Psoas muscle (tissue), 8 donors: Measurements from ENCODE around the gene FGFR2. TPM values are rescaled to one million over a fixed set of nuclear protein-coding genes. Genes with fewer than 3 reads are reported as not detected.

ENCODE experiments used
- ATAC-seq, 4 donors: fragments of 200-7000 bp; cut with Tn5 transposase; one replicate each; pipeline ENCODE4 v1.9.1; 2020; ENCODE audit warnings: moderate library complexity in 3 of 4, mild to moderate bottlenecking in 2 of 4
- DNase-seq, 2 donors: peaks; one replicate each; pipeline ENCODE4 v3.0.0-alpha.2; 2020
- H3K27ac ChIP-seq: fragments of 200-600 bp; one replicate; pipeline ENCODE4 v1.8.0; 2022
- H3K27me3 ChIP-seq, 3 donors: fragments of 200-600 bp in 1 of 3; one replicate each; pipeline versions ENCODE4 v1.6.1 to v1.8.0; 2013 to 2022; ENCODE audit warnings: low read length in 2 of 3, mild to moderate bottlenecking in 2 of 3, moderate library complexity in 1 of 3; ENCODE audit not compliant: insufficient read depth in 3 of 3
- H3K36me3 ChIP-seq, 2 donors: fragments of 200-600 bp in 1 of 2; one replicate each; pipeline versions ENCODE4 v1.6.1 to v1.8.0; 2013 to 2022; ENCODE audit warnings: low read depth in 1 of 2, mild to moderate bottlenecking in 1 of 2, moderate library complexity in 1 of 2; ENCODE audit not compliant: insufficient read depth in 1 of 2
- H3K4me1 ChIP-seq: fragments of 200-600 bp; one replicate; pipeline ENCODE4 v1.8.0; 2022
- H3K4me3 ChIP-seq: fragments of 200-600 bp; one replicate; pipeline ENCODE4 v1.8.0; 2022; ENCODE audit warnings: mild to moderate bottlenecking
- H3K9me3 ChIP-seq: fragments of 200-600 bp; one replicate; pipeline ENCODE4 v1.8.0; 2022
- CTCF ChIP-seq: fragments of 200-600 bp; IDR thresholded peaks from one replicate; pipeline ENCODE4 v1.8.0; 2022; ENCODE audit warnings: antibody characterized with exemption
- WGBS, 3 donors: extraction: QIAGEN DNeasy Blood & Tissue Kit; methylation state at CpG; one replicate each; pipeline versions ENCODE4 v1.1.6 to v1.1.7; 2013; 5-methylcytosine and 5-hydroxymethylcytosine counted together
- intact Hi-C, 2 donors: fragments of 100-400 bp; cut with DNase I; formaldehyde crosslinking; loops; one replicate each; pipeline versions ENCODE4 v1.11.0 to v1.14.2; 2022
- polyA plus RNA-seq, 3 donors: library from polyadenylated mRNA; stranded (reverse); fragments of 200-250 nt; gene quantifications; one replicate each; pipeline ENCODE4 v1.2.3, GENCODE V29; 2013
- total RNA-seq, 4 donors: library from RNA; stranded (reverse); fragmentation: NEBNext Ultra II Directional in 2 of 4; extraction: Animal tissue kit (Norgen Biotek cat#: 25700) in 2 of 4; gene quantifications; one replicate each; pipeline versions ENCODE4 v1.2.1 to v1.2.4, GENCODE V29; 2021 to 2023
- donor health status: healthy with polysubstance abuse.
- donor health status: DM: no; HTN: no; CAD: no; lungs with moderate emphysema.
- donor health status: Bipolar disorder and iron deficiency.
- donor health status: healthy.
- donor health status: DM: yes; HTN: yes; CAD: no.
- donor health status: DM: no; HTN: no; CAD: no.
- donor health status: DM: no; HTN: no; CAD: no.
- donor health status: DM: yes; HTN: yes; CAD: no.

The FGFR2 gene
- total and polyA plus RNA-seq, 7 donors, result 0.08 to 0.50 (median 0.20) TPM; not detected in 2

- no peak overlapping the region for H3K4me3 ChIP-seq
- ATAC-seq (no peak), DNase-seq (no peak)
- no peaks in the 10 kb centered on the region for H3K4me1 ChIP-seq
- H3K27me3 ChIP-seq, result peaks cover 0 to 3% (median 0%) of the 10 kb centered on the region in 3 donors
- intact Hi-C loops, result no loop called here
- WGBS, 3 donors, result 57 to 66% (median 58%) methylated on average over 6 of the region's 6 CpGs
- no peak for TF ChIP-seq CTCF
- H3K36me3 ChIP-seq, result no peaks in the 10 kb centered on the region
- no peak overlapping the region for H3K27ac ChIP-seq
- no peaks in the 10 kb centered on the region for H3K9me3 ChIP-seq
Measured at GRCh38 chr10:121450247-121450646, 148.0 kb downstream of the FGFR2 start.

- no peak for TF ChIP-seq CTCF
- intact Hi-C loops, result no loop called here
- Histone ChIP-seq H3K36me3 (no peaks in the 10 kb centered on the region), H3K27me3 (peaks cover 0 to 3% (median 0%) of the 10 kb centered on the region in 3 donors), H3K4me3 (no peak overlapping the region), H3K4me1 (no peaks in the 10 kb centered on the region), H3K9me3 (no peaks in the 10 kb centered on the region), H3K27ac (no peak overlapping the region)
- no peak for ATAC-seq
- no peak for DNase-seq
- 70 to 78% (median 74%) methylated on average over 4 of the region's 4 CpGs for WGBS, 3 donors
Measured at GRCh38 chr10:121449482-121449924, 148.7 kb downstream of the FGFR2 start.

GRCh38 chr10:121448766-121449421, 149.3 kb downstream of the FGFR2 start:
- no peaks in the 10 kb centered on the region for H3K9me3 ChIP-seq
- H3K36me3 ChIP-seq, result no peaks in the 10 kb centered on the region
- peaks cover 0 to 3% (median 0%) of the 10 kb centered on the region in 3 donors for H3K27me3 ChIP-seq
- no peak for TF ChIP-seq CTCF
- ATAC-seq (no peak), DNase-seq (no peak)
- no peak overlapping the region for H3K27ac ChIP-seq
- H3K4me1 ChIP-seq, result no peaks in the 10 kb centered on the region
- no peak overlapping the region for H3K4me3 ChIP-seq
- 38 to 42% (median 42%) methylated on average over 5 of the region's 5 CpGs for WGBS, 3 donors
- intact Hi-C loops, result no loop called here

GRCh38 chr10:121444520-121445165, 153.6 kb downstream of the FGFR2 start:
- intact Hi-C loops, result no loop called here
- 56 to 65% (median 57%) methylated on average over 8 of the region's 8 CpGs for WGBS, 3 donors
- no peak for DNase-seq
- TF ChIP-seq CTCF, result no peak
- no peak for ATAC-seq
- Histone ChIP-seq H3K9me3 (no peaks in the 10 kb centered on the region), H3K27ac (no peak overlapping the region), H3K4me3 (no peak overlapping the region), H3K36me3 (no peaks in the 10 kb centered on the region), H3K27me3 (no peaks in the 10 kb centered on the region), H3K4me1 (no peaks in the 10 kb centered on the region)
